NT2/D1 (cell line): ENCODE data around the gene ZNF692.

Experiments used
- SUZ12 ChIP-seq: IDR thresholded peaks from 2 replicates; pipeline ENCODE4 v1.6.1; 2011; ENCODE audit not compliant: insufficient read length, insufficient read depth; ENCODE audit errors: extremely low read depth
- YY1 ChIP-seq: IDR thresholded peaks from 2 replicates; pipeline ENCODE4 v1.6.1; 2011; ENCODE audit not compliant: insufficient read length, insufficient read depth
- ZNF274 ChIP-seq: IDR thresholded peaks from 2 replicates; pipeline ENCODE4 v1.6.1; 2011; ENCODE audit warnings: mild to moderate bottlenecking, low read depth, low read length

GRCh38 chr1:248860007-248860406 is 1.1 kb upstream of the ZNF692 start:
- no peak for TF ChIP-seq SUZ12
- no peak for TF ChIP-seq ZNF274
- TF ChIP-seq YY1: no peak
